Measurements from ENCODE around the gene ARID1B.

DNA sequence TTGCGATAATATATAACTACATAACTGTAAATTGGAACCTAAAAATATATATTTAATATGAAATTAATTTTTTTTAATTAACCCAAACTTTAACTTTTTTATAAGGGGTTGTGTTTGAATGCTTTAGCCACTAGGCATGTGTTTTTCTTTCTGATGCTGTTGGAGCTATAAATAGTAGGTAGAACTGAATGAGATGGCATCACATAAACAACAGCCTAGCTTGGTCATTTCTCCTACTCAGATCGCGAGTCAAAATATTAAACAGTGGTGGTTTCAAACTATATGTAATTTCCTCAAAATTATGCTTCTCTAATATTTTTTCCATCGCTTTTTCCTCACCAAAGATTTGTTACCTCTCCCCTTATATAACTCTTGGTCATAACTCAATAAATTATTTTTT is 243.2 kb downstream of the ARID1B start:
- TF ChIP-seq CBX2 (IDR thresholded peaks at IDR 0.05; ENCODE audit: insufficient read depth, low read length, poor library complexity, severe bottlenecking) = no peak
- TF ChIP-seq EZH2 (IDR thresholded peaks at IDR 0.05; ENCODE audit: borderline replicate concordance, low read depth, low read length) = no peak
- TF ChIP-seq, protein P1, sequence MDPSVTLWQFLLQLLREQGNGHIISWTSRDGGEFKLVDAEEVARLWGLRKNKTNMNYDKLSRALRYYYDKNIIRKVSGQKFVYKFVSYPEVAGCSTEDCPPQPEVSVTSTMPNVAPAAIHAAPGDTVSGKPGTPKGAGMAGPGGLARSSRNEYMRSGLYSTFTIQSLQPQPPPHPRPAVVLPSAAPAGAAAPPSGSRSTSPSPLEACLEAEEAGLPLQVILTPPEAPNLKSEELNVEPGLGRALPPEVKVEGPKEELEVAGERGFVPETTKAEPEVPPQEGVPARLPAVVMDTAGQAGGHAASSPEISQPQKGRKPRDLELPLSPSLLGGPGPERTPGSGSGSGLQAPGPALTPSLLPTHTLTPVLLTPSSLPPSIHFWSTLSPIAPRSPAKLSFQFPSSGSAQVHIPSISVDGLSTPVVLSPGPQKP (CRISPR knock-in tag; IDR thresholded peaks at IDR 0.05) = no peak
- no peak for TF ChIP-seq RBM14 (IDR thresholded peaks at IDR 0.05; ENCODE audit: borderline replicate concordance, insufficient read depth, low read depth, low read length)
- TF ChIP-seq MYC (IDR thresholded peaks at IDR 0.05; ENCODE audit: low read depth, low read length) = no peak
- TF ChIP-seq MYC (CRISPR knock-in tag; IDR thresholded peaks at IDR 0.05; ENCODE audit: borderline replicate concordance, low read depth) = no peak
- TF ChIP-seq CTCF (IDR thresholded peaks at IDR 0.05 in 2 of 3, conservative IDR thresholded peaks at IDR 0.05 in 1 of 3; ENCODE audit: insufficient read depth in 2 of 3, low read depth in 1 of 3, low read length in 3 of 3) = no peak
- no peak for TF ChIP-seq POLR2A (conservative IDR thresholded peaks at IDR 0.05)
- no peak for TF ChIP-seq ZSCAN29 (IDR thresholded peaks at IDR 0.05)
- TF ChIP-seq CHD2 (IDR thresholded peaks at IDR 0.05; ENCODE audit: low read depth, low read length) = no peak
